Measurements from ENCODE around the gene APBA2. TPM values are rescaled to one million over a fixed set of nuclear protein-coding genes. Genes with fewer than 3 reads are reported as not detected.

Gene APBA2
- total RNA-seq, 4 donors from 2014 or later = 7.2 to 33.8 (median 8.8) TPM

DNA sequence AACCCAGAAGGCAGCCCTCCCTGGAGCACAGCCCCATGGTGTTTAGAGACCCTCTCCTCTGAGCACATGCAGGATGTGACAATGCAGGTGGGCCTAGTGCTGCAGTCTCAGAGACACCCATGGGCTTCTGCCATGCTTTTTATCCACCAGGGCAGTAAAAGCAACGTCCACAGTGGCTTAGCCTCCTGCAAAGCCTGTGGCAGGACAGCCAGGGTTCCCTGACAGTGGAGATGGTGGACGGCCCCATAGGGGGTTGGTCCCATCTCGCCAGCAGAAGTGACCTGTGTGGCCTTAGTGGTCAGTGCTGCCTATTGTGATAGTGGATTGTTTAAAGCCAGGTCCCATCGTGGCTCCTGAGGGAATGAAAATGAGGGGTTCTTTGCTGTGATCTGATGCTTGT lies 46.6 kb downstream of the APBA2 start:
- peak in 1 of 3 donors; percentile 12 for DNase-seq
- Histone ChIP-seq H3K27me3 (no peaks in the 10 kb centered on the region), H3K4me1 (no peaks in the 10 kb centered on the region), H3K36me3 (no peaks in the 10 kb centered on the region), H3K27ac (no peak overlapping the region), H3K4me3 (no peak overlapping the region), H3K9me3 (peaks cover 0 to 3% (median 0%) of the 10 kb centered on the region in 4 donors)
- no peak for TF ChIP-seq POLR2A (IDR thresholded peaks at IDR 0.05)
- no peak for TF ChIP-seq CTCF (IDR thresholded peaks at IDR 0.05)

DNA sequence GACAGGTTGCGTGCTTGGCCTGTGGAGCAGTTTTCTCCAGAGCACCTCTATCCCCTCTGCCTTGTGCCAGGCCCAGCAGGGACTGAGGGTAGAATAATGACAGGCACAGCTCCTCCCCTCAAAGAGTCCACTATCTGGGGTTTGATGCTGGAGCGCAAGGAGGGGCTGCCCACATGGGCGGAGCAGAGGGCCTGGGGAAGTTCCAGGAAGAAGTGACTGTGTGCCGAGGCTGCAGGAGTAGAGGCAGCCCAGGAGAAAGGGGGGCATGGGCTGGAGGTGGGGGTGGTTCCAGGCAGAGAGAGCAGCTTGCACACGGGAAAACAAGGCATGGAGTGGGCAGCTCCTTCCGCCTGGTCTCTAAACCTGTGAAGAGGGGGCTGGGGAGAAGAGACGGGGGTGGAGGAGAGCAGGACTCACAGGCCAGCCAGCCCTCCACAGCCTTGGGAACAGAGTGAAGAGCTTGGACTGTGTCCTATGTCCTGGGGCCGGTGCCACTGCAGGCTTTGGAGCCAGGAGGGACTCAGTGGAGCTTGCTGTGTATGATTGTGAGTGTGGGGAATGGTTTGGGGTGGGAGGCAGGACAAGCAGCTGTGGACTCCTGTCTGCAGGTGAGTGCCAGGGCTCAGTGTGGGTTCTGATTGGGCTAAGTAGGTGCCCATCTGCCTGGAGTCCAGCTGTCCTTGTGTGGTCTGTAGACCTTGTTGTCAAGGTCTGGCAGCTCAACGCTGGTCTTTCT lies 48.1 kb downstream of the APBA2 start:
- Histone ChIP-seq H3K36me3 (no peaks in the 10 kb centered on the region), H3K4me3 (no peak overlapping the region), H3K9me3 (peaks cover 0 to 3% (median 0%) of the 10 kb centered on the region in 4 donors), H3K4me1 (no peaks in the 10 kb centered on the region), H3K27me3 (no peaks in the 10 kb centered on the region), H3K27ac (no peak overlapping the region)
- DNase-seq = peak in 1 of 3 donors; percentile 41
- no peak for TF ChIP-seq POLR2A (IDR thresholded peaks at IDR 0.05)
- no peak for TF ChIP-seq CTCF (IDR thresholded peaks at IDR 0.05)

- peaks cover 0 to 3% (median 0%) of the 10 kb centered on the region in 4 donors for H3K9me3 ChIP-seq
- no peaks in the 10 kb centered on the region for H3K36me3 ChIP-seq
- DNase-seq = peak in 1 of 3 donors; percentile 22
- TF ChIP-seq CTCF (IDR thresholded peaks at IDR 0.05) (no peak), POLR2A (IDR thresholded peaks at IDR 0.05) (no peak)
- no peaks in the 10 kb centered on the region for H3K27me3 ChIP-seq
- H3K4me1 ChIP-seq = no peaks in the 10 kb centered on the region
- H3K27ac ChIP-seq = no peak overlapping the region
- no peak overlapping the region for H3K4me3 ChIP-seq
These were observed 48.9 kb downstream of the APBA2 start for GRCh38 chr15:28934645-28935044.

- no peaks in the 10 kb centered on the region for H3K36me3 ChIP-seq
- peak in 2 of 3 donors; percentile 26 to 41 for DNase-seq
- no peaks in the 10 kb centered on the region for H3K27me3 ChIP-seq
- H3K4me3 ChIP-seq = no peak overlapping the region
- TF ChIP-seq CTCF (IDR thresholded peaks at IDR 0.05) (peak in 1 of 6 experiments; percentile 15), POLR2A (IDR thresholded peaks at IDR 0.05) (no peak)
- peaks cover 0 to 3% (median 0%) of the 10 kb centered on the region in 4 donors for H3K9me3 ChIP-seq
- H3K27ac ChIP-seq = no peak overlapping the region
- H3K4me1 ChIP-seq = no peaks in the 10 kb centered on the region
These were observed 49.5 kb downstream of the APBA2 start for GRCh38 chr15:28935316-28935715.

GRCh38 chr15:28936081-28936480 lies 50.3 kb downstream of the APBA2 start:
- no peaks in the 10 kb centered on the region for H3K27me3 ChIP-seq
- H3K36me3 ChIP-seq = no peaks in the 10 kb centered on the region
- H3K9me3 ChIP-seq = peaks cover 0 to 3% (median 0%) of the 10 kb centered on the region in 4 donors
- no peaks in the 10 kb centered on the region for H3K4me1 ChIP-seq
- no peak overlapping the region for H3K4me3 ChIP-seq
- no peak for TF ChIP-seq CTCF (IDR thresholded peaks at IDR 0.05)
- TF ChIP-seq POLR2A (IDR thresholded peaks at IDR 0.05) = no peak
- H3K27ac ChIP-seq = peak overlapping the region in 1 of 4 donors; percentile 31
- DNase-seq = peak in 1 of 3 donors; percentile 24
